ENCODE measurements around the gene TMC8. TPM values are rescaled to one million over a fixed set of nuclear protein-coding genes. Genes with fewer than 3 reads are reported as not detected.

The TMC8 gene
- total RNA-seq, 2 experiments from 2014 or later, result 336 to 340 TPM

DNA sequence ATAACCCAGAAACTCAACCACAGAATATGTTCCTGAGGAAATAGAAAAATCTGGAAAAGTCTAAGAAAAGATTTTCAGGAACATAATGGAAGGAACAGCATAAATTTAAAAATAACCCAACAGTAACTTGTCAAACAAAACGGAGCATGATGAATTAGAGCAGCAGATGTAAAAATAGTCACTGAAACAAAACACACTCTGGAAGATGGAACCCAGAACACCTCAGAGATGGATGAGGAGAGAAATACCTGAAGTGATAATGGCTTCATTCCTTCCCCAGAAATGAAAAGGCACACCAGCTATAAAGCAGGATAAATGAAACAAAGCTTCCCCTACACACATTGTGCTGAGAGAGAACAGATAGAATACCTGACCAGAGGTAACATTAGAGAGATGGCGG lies 49.9 kb downstream of the TMC8 start:
- DNase-seq (no peak), ATAC-seq (ENCODE audit: low read depth) (no peak)
- Mint-ChIP-seq H3K27ac (peak overlapping the region; percentile 11), H3K4me1 (peaks cover 40% of the 10 kb centered on the region), H3K27me3 (no peaks in the 10 kb centered on the region), H3K9me3 (no peaks in the 10 kb centered on the region), H3K36me3 (peaks cover 23% of the 10 kb centered on the region), H3K4me3 (no peak overlapping the region)
- POLR2A ChIA-PET, result interaction anchor here (1.4 kb wide), 1 partner anchor 67 kb away, joined by 3 read pairs; no protein-coding TSS in a partner anchor

DNA sequence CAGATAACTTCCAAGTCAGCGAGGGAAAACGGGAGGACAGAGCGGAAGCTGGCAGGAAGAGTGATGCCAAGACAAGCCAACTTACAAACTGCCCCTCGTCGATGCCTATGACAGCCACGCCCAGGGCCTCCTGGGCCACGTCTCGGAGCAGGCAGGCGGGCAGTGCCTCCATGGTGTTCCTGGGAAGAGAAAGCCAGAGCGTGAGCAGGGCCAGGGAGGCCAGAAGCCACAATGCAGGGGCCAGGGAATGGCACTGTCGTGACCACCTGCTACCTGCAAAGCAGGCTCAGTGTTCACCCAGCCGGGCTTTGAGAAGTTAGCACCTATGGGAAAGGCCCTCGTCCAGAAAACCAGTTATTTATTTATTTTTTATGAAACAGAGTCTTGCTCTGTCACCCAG lies 51.9 kb downstream of the TMC8 start:
- DNase-seq, result no peak
- Mint-ChIP-seq H3K4me3 (no peak overlapping the region), H3K27me3 (no peaks in the 10 kb centered on the region), H3K27ac (no peak overlapping the region), H3K36me3 (peaks cover 26% of the 10 kb centered on the region), H3K9me3 (no peaks in the 10 kb centered on the region), H3K4me1 (peaks cover 41% of the 10 kb centered on the region)
- no peak for ATAC-seq (ENCODE audit: low read depth)
- POLR2A ChIA-PET, result interaction anchor here (0.7 kb wide), 1 partner anchor 12 kb away, joined by 3 read pairs; no protein-coding TSS in a partner anchor

DNA sequence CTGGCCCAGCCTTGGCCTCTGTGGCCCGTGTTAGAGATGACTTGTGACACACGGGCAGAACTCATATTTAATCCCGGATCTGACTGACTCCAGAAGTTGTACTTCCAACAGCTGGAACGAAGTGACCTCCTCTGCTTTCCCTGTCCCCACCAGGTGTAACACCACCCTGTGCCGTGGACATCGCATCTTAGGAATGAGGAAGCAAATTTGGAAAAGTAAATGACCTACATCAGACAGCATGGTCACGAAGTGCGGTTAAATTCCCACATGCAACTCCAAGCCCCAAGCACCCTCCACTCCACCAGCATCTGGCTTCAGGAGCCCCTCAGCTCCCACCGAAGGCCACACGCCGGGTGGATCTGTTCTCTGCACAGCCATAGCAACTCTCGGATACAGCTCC lies 53.3 kb downstream of the TMC8 start:
- POLR2A ChIA-PET, result no interaction called here
- H3K9me3 Mint-ChIP-seq, result no peaks in the 10 kb centered on the region
- H3K4me3 Mint-ChIP-seq, result peak overlapping the region; percentile 16
- H3K36me3 Mint-ChIP-seq, result peaks cover 26% of the 10 kb centered on the region
- H3K4me1 Mint-ChIP-seq, result peaks cover 44% of the 10 kb centered on the region
- no peaks in the 10 kb centered on the region for H3K27me3 Mint-ChIP-seq
- DNase-seq, result no peak
- no peak overlapping the region for H3K27ac Mint-ChIP-seq
- ATAC-seq (ENCODE audit: low read depth), result no peak

DNA sequence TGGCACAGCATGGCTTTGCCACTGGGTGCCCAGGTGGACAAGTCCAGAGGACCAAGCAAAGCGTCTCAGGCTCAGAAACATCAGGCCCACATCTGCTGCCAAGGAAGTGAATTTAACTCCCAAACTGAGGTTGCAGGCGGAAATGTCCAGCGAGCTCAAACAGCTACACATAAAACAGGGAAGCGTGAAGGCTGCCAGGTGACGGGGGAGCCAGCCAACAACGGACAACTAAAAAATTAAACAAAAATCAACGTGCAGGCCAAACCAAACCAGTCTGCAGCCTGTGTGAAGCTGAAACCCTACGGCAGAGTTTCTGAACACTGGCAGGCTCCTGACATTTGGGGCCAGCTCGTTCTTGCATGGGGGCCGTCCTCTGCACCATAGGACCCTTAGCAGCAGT lies 53.8 kb downstream of the TMC8 start:
- H3K9me3 Mint-ChIP-seq, result no peaks in the 10 kb centered on the region
- peak overlapping the region; percentile 94 for H3K4me3 Mint-ChIP-seq
- H3K27ac Mint-ChIP-seq, result no peak overlapping the region
- no peaks in the 10 kb centered on the region for H3K27me3 Mint-ChIP-seq
- POLR2A ChIA-PET, result no interaction called here
- peaks cover 26% of the 10 kb centered on the region for H3K36me3 Mint-ChIP-seq
- H3K4me1 Mint-ChIP-seq, result peaks cover 42% of the 10 kb centered on the region
- no peak for ATAC-seq (ENCODE audit: low read depth)
- DNase-seq, result no peak

DNA sequence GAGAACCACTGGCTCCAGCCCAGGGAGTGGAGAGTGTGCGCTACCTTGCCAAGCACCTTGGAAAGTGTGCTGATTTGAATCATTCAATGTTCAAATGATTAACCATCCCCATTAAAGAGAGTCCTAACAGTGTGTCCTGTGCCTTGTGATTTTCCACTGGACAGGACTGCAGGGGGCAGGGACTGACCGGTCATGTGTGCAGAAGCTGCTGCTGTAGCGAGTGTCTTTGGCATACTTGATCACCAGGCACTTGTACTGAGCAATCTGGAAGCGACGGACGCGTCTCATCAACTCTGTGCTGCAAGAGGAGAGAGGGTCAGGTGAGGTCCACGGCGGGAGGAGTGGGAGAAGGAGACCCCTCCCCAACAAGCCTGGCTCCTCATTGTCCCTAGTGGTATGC lies 54.3 kb downstream of the TMC8 start:
- Mint-ChIP-seq H3K36me3 (peaks cover 26% of the 10 kb centered on the region), H3K27ac (peak overlapping the region; percentile 30), H3K4me3 (peak overlapping the region; percentile 94), H3K9me3 (no peaks in the 10 kb centered on the region), H3K27me3 (no peaks in the 10 kb centered on the region), H3K4me1 (peaks cover 42% of the 10 kb centered on the region)
- ATAC-seq (ENCODE audit: low read depth), result no peak
- DNase-seq, result no peak
- POLR2A ChIA-PET, result no interaction called here

DNA sequence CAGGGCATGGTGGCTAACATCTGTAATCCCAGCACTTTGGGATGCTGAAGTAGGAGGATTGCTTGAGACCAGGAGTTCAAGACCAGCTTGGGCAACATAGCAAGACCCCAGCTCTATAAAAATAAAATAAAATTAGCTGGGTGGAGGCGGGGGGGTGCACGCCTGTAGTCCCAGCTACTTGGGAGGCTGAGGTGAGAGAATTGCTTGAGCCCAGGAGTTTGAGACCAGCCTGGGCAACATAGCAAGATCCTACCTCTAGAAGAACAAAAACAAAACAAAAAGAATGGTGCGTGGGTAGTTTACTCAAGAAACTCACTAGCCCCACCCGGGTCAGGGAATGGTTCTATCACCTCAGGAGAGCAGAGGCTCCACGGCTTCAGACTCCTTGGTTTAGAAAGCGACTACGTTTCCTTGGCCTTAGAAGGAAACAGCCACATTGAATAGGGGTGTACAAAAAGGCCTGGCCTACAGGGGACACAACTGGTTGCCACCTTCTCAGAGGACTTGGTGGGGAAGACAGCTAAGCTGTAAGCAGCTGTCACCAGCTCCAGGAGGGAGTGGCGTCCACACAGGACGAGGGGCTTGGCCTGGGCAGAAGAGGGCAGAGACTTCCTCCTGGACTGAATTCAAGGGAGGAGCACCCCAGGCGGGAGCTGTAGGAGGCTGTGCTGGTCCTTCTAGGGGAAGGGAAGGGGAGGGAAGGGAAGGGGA lies 55.6 kb downstream of the TMC8 start:
- no peak for DNase-seq

DNA sequence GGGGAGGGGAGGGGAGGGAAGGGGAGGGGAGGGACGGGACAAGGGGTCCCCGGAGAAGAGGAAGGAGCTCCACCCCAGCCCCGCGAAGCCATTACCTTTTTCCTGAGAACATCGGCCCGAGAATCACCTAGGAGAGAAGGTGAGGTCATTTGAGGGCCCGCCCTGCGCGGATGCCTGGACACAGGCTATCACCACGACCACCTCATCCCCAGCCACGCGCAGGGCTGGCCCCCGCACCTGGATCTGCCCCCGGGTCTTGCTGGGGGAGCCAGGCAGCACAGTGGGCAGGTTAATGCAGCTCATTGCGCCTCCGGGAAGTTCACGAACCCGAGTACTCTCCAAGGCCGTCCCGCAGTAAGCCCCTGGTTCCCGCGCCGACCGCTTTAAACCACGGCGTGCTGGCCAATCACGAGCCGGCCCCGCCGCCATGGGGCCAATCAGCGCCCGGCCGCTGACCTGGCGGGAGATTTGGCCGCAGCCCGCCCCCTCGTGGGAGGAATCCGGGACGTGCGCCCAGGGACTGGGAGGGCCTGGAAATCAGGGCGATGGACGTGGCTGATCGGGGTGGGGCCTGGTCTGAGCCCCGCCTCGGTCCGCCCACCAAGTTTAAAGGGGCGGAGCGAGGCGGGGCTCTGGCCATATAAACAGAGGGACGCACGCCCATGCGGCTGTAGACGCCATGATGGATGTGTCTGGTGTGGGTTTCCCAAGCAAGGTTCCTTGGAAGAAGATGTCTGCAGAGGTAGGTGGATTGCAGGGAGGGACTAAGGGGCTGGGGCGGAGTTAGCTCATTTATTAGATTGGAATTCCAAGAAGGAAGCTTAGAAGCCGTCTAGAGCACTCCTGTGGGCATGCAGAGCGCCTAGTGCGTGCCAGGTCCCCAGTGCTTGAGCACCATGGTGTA lies 56.4 kb downstream of the TMC8 start, which contains the start of the genes AFMID and TK1:
AFMID (plus strand) TSS at position 671 of the 904 bp plus-strand sequence; CDS start at position 680, 9 bp downstream.
TK1 (minus strand) TSS at position 361 of the 904 bp plus-strand sequence; CDS start at position 303, 58 bp downstream.
- DNase-seq (peak; percentile 96), ATAC-seq (ENCODE audit: low read depth) (peak; percentile 94)
- POLR2A ChIA-PET, result interaction anchor here (0.7 to 1.9 kb wide), 6 partner anchors 11 to 168 kb away, joined by 3 to 6 read pairs (median 4); partner anchors contain the start of genes BIRC5 and TMC8
- H3K4me1 Mint-ChIP-seq, result peaks cover 35% of the 10 kb centered on the region
- H3K36me3 Mint-ChIP-seq, result peaks cover 22% of the 10 kb centered on the region
- no peaks in the 10 kb centered on the region for H3K9me3 Mint-ChIP-seq
- H3K27me3 Mint-ChIP-seq, result no peaks in the 10 kb centered on the region
- H3K4me3 Mint-ChIP-seq, result peak within 1 kb of the TSS; percentile 94
- peak within 1 kb of the TSS; percentile 75 for H3K27ac Mint-ChIP-seq

More for the DNA sequence above, 55.6 kb downstream of the TMC8 start:
- ATAC-seq (ENCODE audit: low read depth), result no peak
- Mint-ChIP-seq H3K36me3 (peaks cover 25% of the 10 kb centered on the region), H3K4me1 (peaks cover 39% of the 10 kb centered on the region), H3K4me3 (peak overlapping the region; percentile 94), H3K27ac (peak overlapping the region; percentile 75), H3K9me3 (no peaks in the 10 kb centered on the region), H3K27me3 (no peaks in the 10 kb centered on the region)
- POLR2A ChIA-PET, result interaction anchor here (0.8 to 1.9 kb wide), 8 partner anchors 10 to 73 kb away, joined by 3 to 6 read pairs (median 4); partner anchors contain the start of genes BIRC5 and TMC8

Other genes starting within 250 kb of the TMC8 start
- 10 to 100 TPM; 74.7 TPM for gene TNRC6C, start 172.1 kb upstream of the TMC8 start, total RNA-seq
- gene TMC6, start 2.0 kb upstream of the TMC8 start, total RNA-seq, result 100 to 1,000 TPM; 638 to 646 TPM
- gene C17orf99, start 15.6 kb downstream of the TMC8 start, total RNA-seq, result not detected
- gene SYNGR2, start 37.8 kb downstream of the TMC8 start, total RNA-seq, result 10 to 100 TPM; 43.2 to 50.5 TPM
- 10 to 100 TPM; 93.1 to 97.8 TPM for gene TK1, start 56.3 kb downstream of the TMC8 start, total RNA-seq
- gene AFMID, start 56.6 kb downstream of the TMC8 start, total RNA-seq, result 10 to 100 TPM; 11.3 to 13.4 TPM
- 10 to 100 TPM; 54.9 to 65.2 TPM for gene BIRC5, start 83.5 kb downstream of the TMC8 start, total RNA-seq
- not detected for gene TMEM235, start 100.9 kb downstream of the TMC8 start, total RNA-seq
- gene SOCS3, start 229.3 kb downstream of the TMC8 start, total RNA-seq, result 1 to 10 TPM; 6.6 to 6.7 TPM
- 10 to 100 TPM; 70.2 to 73.2 TPM for gene PGS1, start 247.9 kb downstream of the TMC8 start, total RNA-seq